Muscle of leg (tissue), 11 donors: ENCODE results near the gene WDR46. TPM values are rescaled to one million over a fixed set of nuclear protein-coding genes. Genes with fewer than 3 reads are reported as not detected.
A peak's percentile ranks its signal among the peaks of the same experiment; 100 is the strongest.

ENCODE experiments used
- DNase-seq: peaks from one replicate; pipeline ENCODE4 v3.0.0; 2013
- H3K27ac ChIP-seq: one replicate; pipeline ENCODE4 v1.5.1; 2013; ENCODE audit warnings: mild to moderate bottlenecking, low read length, control low read depth
- H3K27me3 ChIP-seq: one replicate; pipeline ENCODE4 v1.6.1; 2013; ENCODE audit warnings: low read length; ENCODE audit not compliant: control insufficient read depth, insufficient read depth
- H3K36me3 ChIP-seq: one replicate; pipeline ENCODE4 v1.6.1; 2013; ENCODE audit warnings: low read length; ENCODE audit not compliant: control insufficient read depth, insufficient read depth
- H3K4me1 ChIP-seq: one replicate; pipeline ENCODE4 v1.6.1; 2013; ENCODE audit warnings: low read length; ENCODE audit not compliant: control insufficient read depth, insufficient read depth
- H3K4me3 ChIP-seq: one replicate; pipeline ENCODE4 v1.5.1; 2013; ENCODE audit warnings: low read length, control low read depth
- H3K9me3 ChIP-seq: replicated peaks from 2 replicates; pipeline ENCODE4 v1.6.1; 2013; ENCODE audit warnings: low read depth, low read length; ENCODE audit not compliant: control insufficient read depth
- WGBS: methylation state at CpG from one replicate; pipeline ENCODE4 v1.1.5; 2013; ENCODE audit warnings: missing lambda C conversion rate; ENCODE audit not compliant: insufficient coverage; 5-methylcytosine and 5-hydroxymethylcytosine counted together
- polyA plus RNA-seq, 8 donors: library from polyadenylated mRNA; unstranded; fragments of 120-200 nt; gene quantifications; one replicate each; pipeline versions ENCODE4 v1.2.1 to v1.2.3, GENCODE V29; 2013; ENCODE audit warnings: inconsistent platforms in 1 of 8, low replicate concordance in 1 of 8; ENCODE audit not compliant: insufficient read length in 8 of 8, insufficient read depth in 1 of 8
- total RNA-seq: library from RNA; stranded (reverse); fragments of 120-200 nt; gene quantifications from one replicate; pipeline ENCODE4 v1.2.4, GENCODE V29; 2013

The WDR46 gene
- total and polyA plus RNA-seq, 9 donors, result 50.1 to 81.5 (median 73.5) TPM

DNA sequence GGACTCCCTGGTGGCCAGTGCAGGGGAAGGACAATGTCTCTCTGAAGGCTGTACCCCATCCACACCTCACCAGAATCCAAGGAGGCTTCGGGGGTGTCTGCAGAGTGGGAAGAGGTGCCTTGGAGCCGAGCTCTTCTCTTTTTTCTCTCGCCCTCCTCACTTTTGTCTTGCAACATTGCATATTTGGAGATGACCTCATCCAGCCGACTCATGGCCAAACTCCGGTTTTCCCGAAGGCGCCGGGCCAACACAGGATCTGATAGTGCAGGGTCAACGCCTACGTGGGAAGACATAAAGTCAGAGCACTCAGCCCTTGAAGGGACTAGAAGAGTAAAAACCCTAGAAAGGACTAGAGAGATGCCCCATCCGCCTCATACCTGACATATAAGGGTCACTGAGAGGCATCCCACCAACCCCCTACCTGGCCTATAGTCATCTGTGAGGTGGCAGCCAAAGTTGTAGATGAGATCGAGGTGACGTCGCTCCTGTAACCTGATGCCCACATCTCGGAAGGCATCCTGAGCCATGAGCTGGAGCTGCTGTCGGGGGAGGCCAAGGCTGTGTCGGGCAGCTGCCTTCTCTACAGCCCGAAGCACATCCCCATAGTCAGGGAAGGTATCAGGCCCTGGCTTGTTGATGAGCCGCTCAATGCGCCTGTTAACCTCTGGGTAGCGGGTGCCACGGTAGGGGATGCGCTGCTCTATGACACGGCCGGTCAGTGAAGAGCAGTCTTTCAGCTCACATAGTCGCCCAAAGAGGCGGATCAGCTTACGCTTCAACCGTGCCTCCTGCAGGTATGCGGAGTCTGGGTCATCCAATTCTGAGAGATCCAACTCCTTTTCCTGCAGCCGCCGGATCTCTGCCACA lies 31.5 kb upstream of the WDR46 start:
- H3K4me1 ChIP-seq, result peaks cover 50% of the 10 kb centered on the region
- no peak overlapping the region for H3K4me3 ChIP-seq
- H3K9me3 ChIP-seq, result no peaks in the 10 kb centered on the region
- WGBS, result 82% methylated on average over 27 of the region's 32 CpGs
- H3K36me3 ChIP-seq, result peaks cover 37% of the 10 kb centered on the region
- no peaks in the 10 kb centered on the region for H3K27me3 ChIP-seq
- H3K27ac ChIP-seq, result no peak overlapping the region
- peak; percentile 18 for DNase-seq

DNA sequence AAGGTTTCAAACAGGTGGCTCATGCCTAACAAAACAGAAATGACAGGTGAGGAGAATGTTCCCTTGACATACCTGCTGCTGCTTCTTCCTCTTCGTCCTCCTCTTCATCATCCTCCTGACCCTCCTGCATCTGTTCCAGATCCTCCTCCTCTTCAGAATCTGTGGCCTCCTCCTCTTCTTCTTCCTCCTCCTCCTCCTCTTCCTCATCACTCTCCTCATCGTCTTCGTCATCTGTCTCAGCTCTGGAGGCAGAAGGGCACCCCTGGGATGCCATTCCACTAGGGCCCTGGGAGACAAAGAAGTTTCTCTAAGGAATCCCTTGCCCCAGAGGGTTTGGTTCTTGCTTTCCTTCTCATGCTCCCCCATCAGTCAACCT lies 30.9 kb upstream of the WDR46 start:
- H3K27ac ChIP-seq, result no peak overlapping the region
- 86% methylated on average over 1 of the region's 3 CpGs for WGBS
- H3K4me3 ChIP-seq, result no peak overlapping the region
- peaks cover 37% of the 10 kb centered on the region for H3K36me3 ChIP-seq
- H3K27me3 ChIP-seq, result no peaks in the 10 kb centered on the region
- no peak for DNase-seq
- peaks cover 54% of the 10 kb centered on the region for H3K4me1 ChIP-seq
- no peaks in the 10 kb centered on the region for H3K9me3 ChIP-seq

DNA sequence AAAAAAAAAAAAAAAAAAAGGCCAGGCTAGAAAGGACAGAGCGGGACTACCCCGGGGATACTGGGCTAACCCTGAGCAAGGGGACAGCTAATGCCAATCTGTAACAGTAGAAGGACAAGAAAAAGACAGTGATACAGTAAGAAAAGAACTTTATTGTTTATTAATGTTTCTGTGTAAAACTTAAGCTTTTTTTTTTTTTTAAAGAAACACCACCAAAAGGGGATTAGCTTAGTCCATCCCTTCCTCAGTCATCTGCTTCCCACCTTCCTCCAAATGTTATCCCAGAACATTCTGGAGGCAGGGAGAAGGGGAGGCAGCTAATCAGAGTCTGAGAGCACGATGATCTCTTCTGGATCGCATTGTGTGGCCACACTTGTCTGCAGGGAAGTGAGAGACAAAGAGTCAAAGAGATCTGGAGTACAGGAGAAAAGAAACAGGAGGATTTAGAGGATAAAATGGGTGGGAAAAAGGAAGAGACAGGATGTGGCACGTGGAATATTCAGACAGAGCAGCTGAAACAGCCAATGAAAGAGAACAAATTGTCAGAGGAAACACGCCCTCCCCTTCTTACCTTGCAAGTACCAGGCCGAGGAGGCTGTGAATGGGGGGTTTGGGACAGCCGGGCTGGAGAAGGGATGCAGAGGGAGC lies 29.5 kb upstream of the WDR46 start:
- WGBS, result 75% methylated on average over 3 of the region's 8 CpGs
- Histone ChIP-seq H3K9me3 (no peaks in the 10 kb centered on the region), H3K27ac (peak overlapping the region; percentile 93), H3K4me3 (peak overlapping the region; percentile 58), H3K27me3 (no peaks in the 10 kb centered on the region), H3K36me3 (peaks cover 37% of the 10 kb centered on the region), H3K4me1 (peaks cover 55% of the 10 kb centered on the region)
- DNase-seq, result peak; percentile 17

DNA sequence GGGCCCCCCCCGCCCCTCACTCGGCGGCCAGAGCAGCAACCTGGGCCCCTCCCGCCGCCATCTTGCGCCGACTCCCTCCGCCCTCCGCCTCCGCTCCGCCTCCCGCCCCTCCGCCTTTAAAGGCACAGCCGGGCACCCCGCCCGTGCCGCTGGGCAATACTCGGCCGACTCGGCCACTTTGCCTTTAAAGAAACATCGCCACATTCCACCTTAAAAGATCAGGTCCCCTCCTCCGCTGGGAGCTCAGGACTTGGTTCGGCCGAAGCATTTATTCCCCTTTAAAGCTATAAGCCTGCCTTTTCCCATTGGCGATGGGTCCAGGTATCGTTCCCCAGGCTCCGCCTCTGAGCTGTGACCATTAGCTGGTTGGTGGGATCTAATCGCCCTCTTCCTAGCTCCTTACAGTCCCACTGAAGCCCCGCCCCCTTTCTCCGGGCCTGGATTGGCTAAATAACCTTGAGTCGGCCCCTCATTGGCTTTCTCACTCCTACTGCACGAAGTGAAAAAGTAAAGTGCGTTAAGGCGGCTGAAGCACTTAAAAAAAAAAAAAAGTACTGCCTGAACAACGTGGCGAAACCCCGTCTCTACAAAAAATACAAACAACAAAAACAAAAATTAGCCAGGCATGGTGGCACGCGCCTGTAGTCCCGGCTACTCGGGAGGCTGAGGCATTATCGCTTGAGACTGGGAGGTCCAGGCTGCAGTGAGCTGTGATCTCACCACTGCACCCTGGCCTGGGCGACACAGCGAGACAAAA lies 28.8 kb upstream of the WDR46 start, which contains the start of gene ZBTB22:
Gene ZBTB22, minus strand, starts transcription at position 76 of the 757 bp plus-strand sequence. CDS start 828 bp downstream, outside the sequence.
- no peaks in the 10 kb centered on the region for H3K9me3 ChIP-seq
- peaks cover 37% of the 10 kb centered on the region for H3K36me3 ChIP-seq
- peaks cover 58% of the 10 kb centered on the region for H3K4me1 ChIP-seq
- peak; percentile 100 for DNase-seq
- H3K27me3 ChIP-seq, result no peaks in the 10 kb centered on the region
- 2% methylated on average over 29 of the region's 44 CpGs for WGBS
- peak within 1 kb of the TSS; percentile 93 for H3K27ac ChIP-seq
- peak within 1 kb of the TSS; percentile 58 for H3K4me3 ChIP-seq

DNA sequence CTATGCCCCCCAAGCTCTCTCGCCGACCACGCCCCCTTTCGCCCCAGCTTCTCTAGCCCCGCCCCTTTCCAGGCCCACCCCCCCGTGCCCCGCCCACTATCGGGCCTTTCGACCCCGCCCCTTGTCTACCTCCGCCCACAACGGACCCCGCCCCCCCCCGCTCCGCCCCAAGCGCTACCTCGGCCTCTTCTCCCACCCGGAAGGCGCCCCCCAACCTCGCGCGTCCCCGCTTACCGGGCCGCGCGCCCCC lies 28.3 kb upstream of the WDR46 start:
- peak overlapping the region; percentile 58 for H3K4me3 ChIP-seq
- H3K9me3 ChIP-seq, result no peaks in the 10 kb centered on the region
- H3K27ac ChIP-seq, result peak overlapping the region; percentile 93
- WGBS, result 0% methylated on average over 10 of the region's 27 CpGs
- peaks cover 37% of the 10 kb centered on the region for H3K36me3 ChIP-seq
- H3K27me3 ChIP-seq, result no peaks in the 10 kb centered on the region
- H3K4me1 ChIP-seq, result peaks cover 63% of the 10 kb centered on the region
- DNase-seq, result no peak

DNA sequence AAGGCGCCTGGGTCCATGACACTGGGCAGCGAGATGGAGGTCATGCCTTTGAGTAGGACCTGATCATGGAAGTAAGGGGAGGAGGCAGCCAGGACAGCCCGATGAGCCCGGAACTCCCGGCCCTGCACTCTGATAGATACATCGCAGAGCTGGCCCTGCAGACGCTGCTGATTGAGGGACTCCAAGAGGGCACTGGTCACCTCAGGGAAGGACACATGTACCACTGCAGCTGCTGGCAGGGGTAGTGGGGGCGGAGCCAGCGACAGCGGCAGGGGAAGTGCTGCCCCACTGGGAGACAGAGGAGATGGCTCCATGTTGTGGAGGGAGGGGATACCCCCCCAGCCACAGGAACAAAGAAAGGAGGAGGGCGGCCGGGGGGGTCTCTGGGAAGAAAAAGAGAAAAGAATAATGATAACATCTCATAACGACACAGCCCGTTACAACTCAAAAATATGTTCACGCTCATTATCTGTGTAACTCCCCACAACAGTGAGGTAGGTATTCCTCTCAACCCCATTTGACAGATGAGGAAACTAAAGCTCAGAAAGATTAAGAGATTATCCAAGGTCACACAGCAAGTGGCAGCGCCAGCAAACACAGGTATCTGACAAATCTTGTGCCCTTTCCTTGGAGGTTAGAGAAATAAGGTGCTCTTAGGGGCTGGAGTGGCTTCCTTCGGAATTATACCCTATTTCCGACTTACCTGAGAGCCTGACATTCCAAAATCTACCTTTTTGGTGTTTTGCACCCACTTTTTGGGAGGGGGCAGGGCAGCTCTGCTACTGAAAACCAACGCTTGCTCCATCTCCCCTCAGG lies 27.8 kb upstream of the WDR46 start:
- WGBS, result 66% methylated on average over 10 of the region's 19 CpGs
- Histone ChIP-seq H3K9me3 (no peaks in the 10 kb centered on the region), H3K27ac (peak overlapping the region; percentile 93), H3K27me3 (no peaks in the 10 kb centered on the region), H3K4me1 (peaks cover 63% of the 10 kb centered on the region), H3K36me3 (peaks cover 41% of the 10 kb centered on the region), H3K4me3 (peak overlapping the region; percentile 58)
- peak; percentile 37 for DNase-seq

DNA sequence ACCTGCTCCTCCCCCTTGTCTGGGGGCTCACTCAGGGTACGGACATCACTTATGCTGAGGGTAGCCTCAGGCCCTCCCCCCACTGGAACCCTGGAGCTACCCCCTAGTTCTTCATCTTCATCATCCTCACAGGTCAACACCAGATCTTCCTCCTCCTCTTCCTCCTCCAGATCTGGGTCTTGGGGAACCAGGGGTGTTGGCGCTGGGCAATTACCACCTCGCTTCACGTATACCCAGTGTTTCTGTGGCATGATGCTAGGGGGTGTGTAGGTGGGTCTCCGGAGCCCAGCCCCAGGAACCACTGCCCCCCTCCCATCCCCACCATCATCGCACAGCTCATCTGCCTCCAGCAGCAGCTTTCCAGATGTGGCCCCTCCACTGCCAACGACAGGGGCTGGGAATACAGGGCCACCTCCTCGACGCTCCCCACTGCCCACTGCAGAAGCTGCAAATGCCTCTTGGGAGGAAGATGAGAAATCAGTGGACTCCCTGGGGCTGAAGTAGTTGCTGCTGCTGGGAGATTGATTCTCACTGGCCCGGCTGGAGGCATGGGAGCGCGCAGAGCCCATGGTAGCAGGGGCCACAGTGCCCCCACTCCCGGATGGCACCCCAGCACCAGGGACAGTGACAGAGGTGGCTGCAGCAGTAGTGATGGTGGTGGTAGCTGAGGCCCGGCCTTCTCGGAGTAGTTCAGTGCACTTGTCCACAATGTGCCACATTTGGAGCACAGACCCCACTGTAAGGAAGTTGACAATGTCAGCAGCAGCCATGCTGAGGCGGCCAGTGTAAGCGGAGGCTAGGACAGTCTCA lies 27.0 kb upstream of the WDR46 start:
- no peaks in the 10 kb centered on the region for H3K9me3 ChIP-seq
- peaks cover 35% of the 10 kb centered on the region for H3K36me3 ChIP-seq
- peaks cover 55% of the 10 kb centered on the region for H3K4me1 ChIP-seq
- no peaks in the 10 kb centered on the region for H3K27me3 ChIP-seq
- H3K27ac ChIP-seq, result no peak overlapping the region
- H3K4me3 ChIP-seq, result no peak overlapping the region
- 88% methylated on average over 9 of the region's 17 CpGs for WGBS
- no peak for DNase-seq

DNA sequence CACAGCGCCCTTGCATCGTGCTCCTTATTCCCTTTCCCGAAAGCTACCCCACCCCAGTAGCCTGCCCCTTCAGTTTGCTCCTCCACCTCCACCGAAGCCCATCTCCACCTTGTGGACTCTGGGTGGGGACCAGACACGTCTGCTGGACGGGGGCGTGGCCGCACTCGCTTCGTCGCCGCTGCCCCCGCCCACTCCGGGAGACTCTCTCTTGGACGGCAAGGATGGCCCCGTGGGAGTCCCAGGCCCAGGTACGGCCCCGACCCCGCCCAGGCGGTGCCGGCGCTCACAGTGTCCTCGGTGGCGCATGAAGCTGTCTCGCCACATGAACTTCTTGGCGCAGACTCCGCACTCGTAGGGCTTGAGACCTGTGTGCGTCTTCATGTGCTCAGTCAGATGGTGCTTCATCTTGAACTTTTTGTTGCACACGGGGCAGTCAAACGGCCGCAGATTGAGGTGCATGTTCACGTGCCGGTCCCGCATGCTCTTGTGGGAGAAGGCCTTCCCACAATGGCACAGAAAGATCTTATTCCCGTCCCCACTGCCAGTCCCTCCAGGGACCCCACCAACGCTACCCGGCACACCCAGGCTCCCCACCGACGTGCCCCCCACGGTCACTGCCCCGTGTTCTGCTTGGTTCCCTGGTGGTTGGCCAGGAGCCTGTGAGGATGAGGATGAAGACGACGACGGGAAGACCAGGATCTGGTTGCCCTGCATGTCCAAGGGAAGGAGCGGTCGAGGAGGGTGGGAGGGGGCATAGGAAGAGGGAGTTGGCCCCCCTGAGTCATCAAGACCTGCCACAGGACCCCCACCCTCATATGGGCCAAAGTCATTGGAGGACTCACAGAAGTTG lies 26.1 kb upstream of the WDR46 start:
- DNase-seq, result peak; percentile 58
- 27% methylated on average over 37 of the region's 47 CpGs for WGBS
- H3K4me1 ChIP-seq, result peaks cover 47% of the 10 kb centered on the region
- H3K4me3 ChIP-seq, result peak overlapping the region; percentile 94
- no peaks in the 10 kb centered on the region for H3K9me3 ChIP-seq
- H3K27me3 ChIP-seq, result no peaks in the 10 kb centered on the region
- peaks cover 26% of the 10 kb centered on the region for H3K36me3 ChIP-seq
- peak overlapping the region; percentile 96 for H3K27ac ChIP-seq
